ENCODE data around the gene LDLRAD2. TPM values are rescaled to one million over a fixed set of nuclear protein-coding genes. Genes with fewer than 3 reads are reported as not detected.

Gene LDLRAD2
- total and polyA plus RNA-seq, 2 of the 8 experiments (the other 6 are each of a cell fraction or from before 2014, with no cell fraction given) = 0.48 to 0.74 TPM

- H2AK5ac ChIP-seq (ENCODE audit: low read depth, low read length) = no peak overlapping the region
- no peak overlapping the region for H3K4me3 ChIP-seq (ENCODE audit: extremely low read depth in 1 of 4, insufficient read depth in 2 of 4, low read depth in 3 of 4, low read length in 4 of 4)
- no peak overlapping the region for H4K91ac ChIP-seq (replicated peaks; ENCODE audit: insufficient read length, low read length)
- H3K23ac ChIP-seq (ENCODE audit: insufficient read length) = no peak overlapping the region
- peaks cover 17 to 62% (median 45%) of the 10 kb centered on the region in 4 experiments for H3K36me3 ChIP-seq (ENCODE audit: control insufficient read depth in 2 of 4, insufficient read depth in 4 of 4, low read length in 3 of 4)
- no peak overlapping the region for H3K9ac ChIP-seq (replicated peaks in 1 of 4; ENCODE audit: extremely low read depth in 1 of 4, low read depth in 3 of 4, low read length in 3 of 4)
- no peaks in the 10 kb centered on the region for H3K79me1 ChIP-seq (ENCODE audit: low read depth, low read length)
- no peak overlapping the region for H2AFZ ChIP-seq (ENCODE audit: low read length)
- FAIRE-seq (no peak), DNase-seq (ENCODE audit: low read depth in 1 of 2, low spot score in 2 of 2) (no peak)
- no peak overlapping the region for H3K27ac ChIP-seq (ENCODE audit: low read depth, low read length)
- H3K79me2 ChIP-seq (ENCODE audit: control insufficient read depth in 1 of 2, insufficient read depth in 2 of 2, low read length in 2 of 2) = no peaks in the 10 kb centered on the region
- H3K56ac ChIP-seq (replicated peaks; ENCODE audit: insufficient read length, low read depth, low read length) = no peak overlapping the region
- H3K27me3 ChIP-seq (replicated peaks in 1 of 4; ENCODE audit: control insufficient read depth in 3 of 4, extremely low read depth in 1 of 4, insufficient read depth in 3 of 4, low read length in 3 of 4) = no peaks in the 10 kb centered on the region
- H3K23me2 ChIP-seq (ENCODE audit: low read depth, low read length) = no peaks in the 10 kb centered on the region
- no peaks in the 10 kb centered on the region for H3K4me1 ChIP-seq (replicated peaks in 1 of 4; ENCODE audit: control insufficient read depth in 3 of 4, insufficient read depth in 4 of 4, low read length in 3 of 4)
- no peak overlapping the region for H2BK120ac ChIP-seq (replicated peaks; ENCODE audit: low read depth, low read length)
- H4K5ac ChIP-seq (ENCODE audit: insufficient read length, low read depth, low read length) = no peak overlapping the region
- no peak overlapping the region for H3K4ac ChIP-seq (replicated peaks; ENCODE audit: insufficient read length, low read depth, low read length)
- 87% methylated on average over 7 of the region's 7 CpGs; no CpG with 5 or more reads in 1 of the 2 experiments for WGBS, 2 experiments (ENCODE audit: extremely low coverage in 1 of 2, insufficient coverage in 1 of 2, insufficient read length in 1 of 2, insufficient replicate concordance in 2 of 2, low coverage in 1 of 2, low lambda C conversion rate in 2 of 2, missing lambda C conversion rate in 1 of 2)
- TF ChIP-seq GTF2F1 (IDR thresholded peaks at IDR 0.05; ENCODE audit: borderline replicate concordance, low read depth, low read length) (no peak), POLR2A (IDR thresholded peaks at IDR 0.05; ENCODE audit: control extremely low read depth in 1 of 2, low read depth in 2 of 2, low read length in 2 of 2) (no peak), BACH1 (IDR thresholded peaks at IDR 0.05; ENCODE audit: low read length) (no peak), TBP (IDR thresholded peaks at IDR 0.05; ENCODE audit: low read depth, low read length) (no peak), ATF3 (IDR thresholded peaks at IDR 0.05; ENCODE audit: insufficient read depth, low read depth, low read length) (no peak), KDM4A (IDR thresholded peaks at IDR 0.05; ENCODE audit: low read depth, low read length, severe bottlenecking) (no peak), BCL11A (IDR thresholded peaks at IDR 0.05; ENCODE audit: low read depth in 2 of 2, low read length in 2 of 2) (no peak), TAF1 (IDR thresholded peaks at IDR 0.05; ENCODE audit: low read depth, low read length) (no peak), SIRT6 (IDR thresholded peaks at IDR 0.05; ENCODE audit: low read length) (no peak)
- H2BK5ac ChIP-seq (ENCODE audit: low read depth, low read length) = no peak overlapping the region
- no peak overlapping the region for H2BK12ac ChIP-seq (ENCODE audit: low read depth, low read length)
- H4K8ac ChIP-seq (ENCODE audit: extremely low read depth, insufficient read depth, low read length) = no peak overlapping the region
- H2BK15ac ChIP-seq (ENCODE audit: low read length) = no peak overlapping the region
- H3K9me3 ChIP-seq (ENCODE audit: insufficient read depth in 2 of 2, low read depth in 1 of 2, low read length in 1 of 2) = no peaks in the 10 kb centered on the region
- no peak overlapping the region for H2BK20ac ChIP-seq (ENCODE audit: low read length)
- no peak overlapping the region for H3K4me2 ChIP-seq (ENCODE audit: insufficient read depth in 1 of 2, low read depth in 2 of 2, low read length in 2 of 2)
- CTCF ChIA-PET (ENCODE audit: partially characterized antibody) = interaction anchor here (1.0 to 1.3 kb wide), 3 partner anchors 11 to 30 kb away, joined by 3 to 6 read pairs (median 4); no protein-coding TSS in a partner anchor
- no peak overlapping the region for H3K18ac ChIP-seq (ENCODE audit: extremely low read depth, low read length)
- no peak overlapping the region for H3K14ac ChIP-seq (ENCODE audit: insufficient read length)
- H4K20me1 ChIP-seq (replicated peaks in 1 of 2; ENCODE audit: control insufficient read depth in 1 of 2, insufficient read depth in 2 of 2, low read length in 2 of 2) = peaks cover 0 to 9% of the 10 kb centered on the region in 2 experiments
- POLR2A ChIA-PET (ENCODE audit: partially characterized antibody) = interaction anchor here (0.8 kb wide), 1 partner anchor 9 kb away, joined by 3 read pairs; no protein-coding TSS in a partner anchor
These were observed 41.0 kb downstream of the LDLRAD2 start for GRCh38 chr1:21853131-21853427.

All from H1 (cell line).